Body of pancreas (tissue), 4 donors: ENCODE data around the gene ARHGAP27. TPM values are rescaled to one million over a fixed set of nuclear protein-coding genes. Genes with fewer than 3 reads are reported as not detected.
A peak's percentile ranks its signal among the peaks of the same experiment; 100 is the strongest.

Experiments used
- ATAC-seq: fragments of 150-250 bp; one replicate; pipeline ENCODE4 v1.9.1; 2016
- DNase-seq, 4 donors: peaks; one replicate each; pipeline ENCODE4 v3.0.0-alpha.2; 2019
- H3K27ac ChIP-seq, 4 donors: fragments of 200-600 bp; sonication (generic); 1 replicate in 3 of 4; 2 replicates in 1 of 4; pipeline versions ENCODE4 v1.5.1 to v1.6.1; 2016 to 2019; ENCODE audit warnings: mild to moderate bottlenecking in 1 of 4, mixed read lengths in 1 of 4, moderate library complexity in 1 of 4
- H3K27me3 ChIP-seq, 2 donors: fragments of 200-600 bp; sonication (generic); one replicate each; pipeline ENCODE4 v1.6.0; 2016; ENCODE audit warnings: mild to moderate bottlenecking in 1 of 2
- H3K36me3 ChIP-seq, 2 donors: fragments of 200-600 bp; sonication (generic); replicated peaks in 1 of 2; 2 replicates each; pipeline ENCODE4 v1.5.1; 2016; ENCODE audit warnings: low read depth in 2 of 2; ENCODE audit not compliant: insufficient read depth in 1 of 2
- H3K4me1 ChIP-seq: fragments of 200-600 bp; sonication (generic); one replicate; pipeline ENCODE4 v1.6.0; 2016
- H3K4me3 ChIP-seq, 2 donors: fragments of 200-600 bp; sonication (generic); 1 replicate in 1 of 2; 2 replicates in 1 of 2; pipeline ENCODE4 v1.5.1; 2016 to 2019
- H3K9me3 ChIP-seq, 3 donors: fragments of 200-600 bp; sonication (generic); 1 replicate in 2 of 3; 2 replicates in 1 of 3; pipeline ENCODE4 v1.5.1; 2016
- CTCF ChIP-seq, 7 experiments: fragments of 450-650 bp in 4 of 7; fragments of 200-600 bp in 3 of 7; sonication (generic) in 3 of 7; IDR thresholded peaks; one replicate each; pipeline ENCODE4 v1.5.1; 2016 to 2019; ENCODE audit warnings: antibody characterized with exemption in 7 of 7
- POLR2A ChIP-seq, 3 donors: fragments of 450-650 bp; IDR thresholded peaks; one replicate each; pipeline ENCODE4 v1.6.1; 2016; ENCODE audit warnings: antibody characterized with exemption in 3 of 3, mild to moderate bottlenecking in 2 of 3
- WGBS, 2 donors: methylation state at CpG; one replicate each; pipeline ENCODE4 v1.1.5; 2017; 5-methylcytosine and 5-hydroxymethylcytosine counted together
- intact Hi-C: fragments of 100-400 bp; cut with DNase I; formaldehyde crosslinking; loops from one replicate; pipeline ENCODE4 v1.15.1; 2023
- total RNA-seq, 2 donors: library from RNA; depleted of rRNA; stranded (reverse); fragments of >200 nt; gene quantifications; one replicate each; pipeline ENCODE4 v1.1.0, GENCODE V29; 2016

Gene ARHGAP27
- total RNA-seq, 2 donors from 2014 or later, result 12.7 to 35.3 TPM

- no peak for DNase-seq
- intact Hi-C loops, result no loop called here
Observed at GRCh38 chr17:45380991-45381390, 51.7 kb downstream of the ARHGAP27 start.

GRCh38 chr17:45380046-45380765 is 52.5 kb downstream of the ARHGAP27 start:
- H3K4me3 ChIP-seq, result no peak overlapping the region
- intact Hi-C loops, result no loop called here

More at GRCh38 chr17:45380991-45381390, 51.7 kb downstream of the ARHGAP27 start:
- TF ChIP-seq CTCF (IDR thresholded peaks at IDR 0.05) (no peak), POLR2A (IDR thresholded peaks at IDR 0.05) (no peak)
- WGBS, 2 donors, result 38 to 57% methylated on average over 8 of the region's 8 CpGs
- peak overlapping the region in 1 of 4 donors; percentile 29 for H3K27ac ChIP-seq
- no peak overlapping the region for H3K4me3 ChIP-seq
- no peak for ATAC-seq
- no peaks in the 10 kb centered on the region for H3K9me3 ChIP-seq
- no peaks in the 10 kb centered on the region for H3K36me3 ChIP-seq
- H3K27me3 ChIP-seq, result no peaks in the 10 kb centered on the region
- peaks cover 25% of the 10 kb centered on the region for H3K4me1 ChIP-seq

GRCh38 chr17:45377401-45377800 is 55.3 kb downstream of the ARHGAP27 start:
- DNase-seq (no peak), ATAC-seq (no peak)
- 81 to 86% methylated on average over 8 of the region's 8 CpGs for WGBS, 2 donors
- TF ChIP-seq CTCF (IDR thresholded peaks at IDR 0.05) (no peak), POLR2A (IDR thresholded peaks at IDR 0.05) (no peak)
- Histone ChIP-seq H3K9me3 (no peaks in the 10 kb centered on the region), H3K27me3 (no peaks in the 10 kb centered on the region), H3K4me1 (peaks cover 9% of the 10 kb centered on the region), H3K27ac (no peak overlapping the region), H3K4me3 (no peak overlapping the region), H3K36me3 (no peaks in the 10 kb centered on the region)
- intact Hi-C loops, result loop anchor here (10.0 kb wide), 1 partner anchor 53 kb away; no protein-coding TSS in a partner anchor

More at GRCh38 chr17:45380046-45380765, 52.5 kb downstream of the ARHGAP27 start:
- 82 to 84% methylated on average over 13 of the region's 13 CpGs for WGBS, 2 donors
- DNase-seq (no peak), ATAC-seq (no peak)
- TF ChIP-seq POLR2A (IDR thresholded peaks at IDR 0.05), result no peak
- H3K36me3 ChIP-seq, result no peaks in the 10 kb centered on the region
- H3K27ac ChIP-seq, result no peak overlapping the region
- H3K27me3 ChIP-seq, result no peaks in the 10 kb centered on the region
- H3K9me3 ChIP-seq, result no peaks in the 10 kb centered on the region
- peaks cover 18% of the 10 kb centered on the region for H3K4me1 ChIP-seq

GRCh38 chr17:45376171-45377005 is 56.3 kb downstream of the ARHGAP27 start:
- Histone ChIP-seq H3K4me1 (peaks cover 17% of the 10 kb centered on the region), H3K9me3 (no peaks in the 10 kb centered on the region), H3K27me3 (no peaks in the 10 kb centered on the region), H3K27ac (no peak overlapping the region), H3K4me3 (no peak overlapping the region), H3K36me3 (no peaks in the 10 kb centered on the region)
- WGBS, 2 donors, result 79 to 84% methylated on average over 7 to 9 of the region's 9 CpGs
- no peak for ATAC-seq
- intact Hi-C loops, result loop anchor here (10.0 kb wide), 1 partner anchor 52 kb away; no protein-coding TSS in a partner anchor
- no peak for DNase-seq
- no peak for TF ChIP-seq CTCF (IDR thresholded peaks at IDR 0.05)
- no peak for TF ChIP-seq POLR2A (IDR thresholded peaks at IDR 0.05)

GRCh38 chr17:45374501-45374900 is 58.2 kb downstream of the ARHGAP27 start:
- no peak for TF ChIP-seq CTCF (IDR thresholded peaks at IDR 0.05)
- TF ChIP-seq POLR2A (IDR thresholded peaks at IDR 0.05), result no peak
- H3K4me1 ChIP-seq, result peaks cover 18% of the 10 kb centered on the region
- no peak for DNase-seq
- H3K4me3 ChIP-seq, result no peak overlapping the region
- 89 to 90% methylated on average over 6 of the region's 6 CpGs for WGBS, 2 donors
- intact Hi-C loops, result loop anchor here (10.0 kb wide), 1 partner anchor 50 kb away; no protein-coding TSS in a partner anchor
- no peak for ATAC-seq
- H3K9me3 ChIP-seq, result no peaks in the 10 kb centered on the region
- H3K27me3 ChIP-seq, result no peaks in the 10 kb centered on the region
- H3K27ac ChIP-seq, result no peak overlapping the region
- H3K36me3 ChIP-seq, result no peaks in the 10 kb centered on the region
